Endothelial cell of hepatic sinusoid (primary cell): ENCODE measurements around the gene DCUN1D4.

Experiments used
- in situ Hi-C: cut with HindIII; loops from 2 replicates; pipeline ENCODE4 v1.10.0; 2017; ENCODE audit warnings: low sequenced_read_pairs

Gene DCUN1D4

GRCh38 chr4:51853027-51853682 is 10.2 kb downstream of the DCUN1D4 start:
- in situ Hi-C loops: no loop called here

- in situ Hi-C loops: loop anchor here (5.0 kb wide), 1 partner anchor 47 kb away; no protein-coding TSS in a partner anchor
These were observed 12.3 kb downstream of the DCUN1D4 start for GRCh38 chr4:51855270-51855669.

- in situ Hi-C loops: loop anchor here (5.0 kb wide), 1 partner anchor 47 kb away; no protein-coding TSS in a partner anchor
These were observed 12.8 kb downstream of the DCUN1D4 start for GRCh38 chr4:51855751-51856150.

- in situ Hi-C loops: loop anchor here (5.0 kb wide), 1 partner anchor 44 kb away; no protein-coding TSS in a partner anchor
These were observed 15.8 kb downstream of the DCUN1D4 start for GRCh38 chr4:51858605-51859202.

- in situ Hi-C loops: loop anchor here (5.0 kb wide), 1 partner anchor 43 kb away; no protein-coding TSS in a partner anchor
These were observed 16.6 kb downstream of the DCUN1D4 start for GRCh38 chr4:51859476-51860031.

GRCh38 chr4:51862199-51862598 is 19.2 kb downstream of the DCUN1D4 start:
- in situ Hi-C loops: no loop called here

GRCh38 chr4:51862781-51863180 is 19.8 kb downstream of the DCUN1D4 start:
- in situ Hi-C loops: no loop called here

- in situ Hi-C loops: no loop called here
These were observed 22.8 kb downstream of the DCUN1D4 start for GRCh38 chr4:51865717-51866116.

GRCh38 chr4:51866835-51867234 is 23.9 kb downstream of the DCUN1D4 start:
- in situ Hi-C loops: no loop called here

GRCh38 chr4:51867689-51868448 is 24.9 kb downstream of the DCUN1D4 start:
- in situ Hi-C loops: no loop called here

- in situ Hi-C loops: no loop called here
These were observed 25.5 kb downstream of the DCUN1D4 start for GRCh38 chr4:51868449-51868847.

GRCh38 chr4:51870441-51871188 is 27.7 kb downstream of the DCUN1D4 start:
- in situ Hi-C loops: no loop called here

GRCh38 chr4:51872283-51872997 is 29.5 kb downstream of the DCUN1D4 start:
- in situ Hi-C loops: no loop called here

- in situ Hi-C loops: no loop called here
These were observed 31.6 kb downstream of the DCUN1D4 start for GRCh38 chr4:51874551-51874950.

- in situ Hi-C loops: no loop called here
These were observed 35.5 kb downstream of the DCUN1D4 start for GRCh38 chr4:51878431-51878830.

- in situ Hi-C loops: no loop called here
These were observed 37.3 kb downstream of the DCUN1D4 start for GRCh38 chr4:51880016-51880915.

- in situ Hi-C loops: no loop called here
These were observed 41.1 kb downstream of the DCUN1D4 start for GRCh38 chr4:51884055-51884454.

- in situ Hi-C loops: no loop called here
These were observed 41.7 kb downstream of the DCUN1D4 start for GRCh38 chr4:51884606-51885005.

GRCh38 chr4:51885363-51885762 is 42.4 kb downstream of the DCUN1D4 start:
- in situ Hi-C loops: no loop called here
